Activated naive CD4-positive, alpha-beta T cell treated with anti-CD3 and anti-CD28 coated beads, Interleukin-2, amount 50 U/mL, for 72 hours (primary cell): ENCODE measurements around the gene IL6. TPM values are rescaled to one million over a fixed set of nuclear protein-coding genes. Genes with fewer than 3 reads are reported as not detected.

Experiments
- total RNA-seq, 2 donors: library from RNA; stranded (reverse); gene quantifications; one replicate each; pipeline ENCODE4 v1.2.3, GENCODE V29; 2022

The IL6 gene
- total RNA-seq, 2 donors from 2014 or later, result not detected

Other genes with a start within 250 kb of the IL6 start
- not detected for gene STEAP1B, start 227.0 kb upstream of the IL6 start, total RNA-seq
- gene TOMM7, start 95.6 kb downstream of the IL6 start, total RNA-seq, result 100 to 1,000 TPM; 270 to 281 TPM